H1 (cell line): ENCODE measurements around the gene KRT10. TPM values are rescaled to one million over a fixed set of nuclear protein-coding genes. Genes with fewer than 3 reads are reported as not detected.

Source experiments
- CTCF ChIA-PET: fragments of 300-600 bp; sonication (Branson Sonifier 250); formaldehyde crosslinking; loops from one replicate; lab custom pipeline; 2021; ENCODE audit not compliant: partially characterized antibody; lab: Charles Lee
- POLR2A ChIA-PET: fragments of 300-600 bp; sonication (Branson Sonifier 250); formaldehyde crosslinking; loops from one replicate; lab custom pipeline; 2021; ENCODE audit warnings: inconsistent platforms; ENCODE audit not compliant: partially characterized antibody; lab: Charles Lee
- DNase-seq, 2 experiments: peaks; one replicate each; pipeline versions ENCODE4 v3.0.0 to v3.0.0-alpha.2; 2010 to 2022; ENCODE audit warnings: low spot score in 2 of 2, low read depth in 1 of 2, mixed read lengths in 1 of 2
- FAIRE-seq: peaks from 2 replicates; lab custom pipeline; 2011; peaks lifted over from hg19 to GRCh38; lab: Jason Lieb, UNC
- H2AFZ ChIP-seq: 2 replicates; pipeline ENCODE4 v1.8.1; 2012; ENCODE audit warnings: low read length, inconsistent platforms
- H2AK5ac ChIP-seq: 2 replicates; pipeline ENCODE4 v1.6.1; 2013; ENCODE audit warnings: low read depth, low read length
- H2BK120ac ChIP-seq: replicated peaks from 2 replicates; pipeline ENCODE3; 2013; ENCODE audit warnings: low read depth, low read length, inconsistent platforms
- H2BK12ac ChIP-seq: 2 replicates; pipeline ENCODE4 v1.6.1; 2013; ENCODE audit warnings: low read depth, low read length
- H2BK15ac ChIP-seq: 2 replicates; pipeline ENCODE4 v1.6.1; 2013; ENCODE audit warnings: low read length
- H2BK20ac ChIP-seq: 2 replicates; pipeline ENCODE4 v1.6.1; 2013; ENCODE audit warnings: low read length
- H2BK5ac ChIP-seq: 2 replicates; pipeline ENCODE4 v1.6.1; 2013; ENCODE audit warnings: low read depth, low read length
- H3K14ac ChIP-seq: 2 replicates; pipeline ENCODE4 v1.6.1; 2013; ENCODE audit warnings: inconsistent platforms; ENCODE audit not compliant: insufficient read length
- H3K18ac ChIP-seq: 2 replicates; pipeline ENCODE4 v1.6.1; 2013; ENCODE audit warnings: low read length; ENCODE audit errors: extremely low read depth
- H3K23ac ChIP-seq: 2 replicates; pipeline ENCODE4 v1.6.1; 2013; ENCODE audit warnings: inconsistent platforms; ENCODE audit not compliant: insufficient read length
- H3K23me2 ChIP-seq: 2 replicates; pipeline ENCODE4 v1.6.1; 2013; ENCODE audit warnings: low read depth, low read length
- H3K27ac ChIP-seq: 2 replicates; pipeline ENCODE4 v1.6.1; 2011; ENCODE audit warnings: low read depth, low read length, inconsistent platforms
- H3K27me3 ChIP-seq, 4 experiments: replicated peaks in 1 of 4; 1 replicate in 1 of 4; 2 replicates in 3 of 4; pipeline versions ENCODE4 v1.6.1 to v1.8.1; 2011 to 2013; ENCODE audit warnings: low read length in 3 of 4, mild to moderate bottlenecking in 3 of 4, inconsistent platforms in 2 of 4, mixed read lengths in 2 of 4, moderate library complexity in 1 of 4; ENCODE audit not compliant: control insufficient read depth in 3 of 4, insufficient read depth in 3 of 4; ENCODE audit errors: extremely low read depth in 1 of 4
- H3K36me3 ChIP-seq, 4 experiments: 2 replicates each; pipeline versions ENCODE4 v1.6.1 to v1.8.1; 2011 to 2013; ENCODE audit warnings: mild to moderate bottlenecking in 4 of 4, low read length in 3 of 4, moderate library complexity in 2 of 4, control low read depth in 1 of 4, inconsistent platforms in 1 of 4; ENCODE audit not compliant: insufficient read depth in 4 of 4, control insufficient read depth in 2 of 4
- H3K4ac ChIP-seq: replicated peaks from 2 replicates; pipeline ENCODE3; 2013; ENCODE audit warnings: low read length, low read depth, mixed read lengths, inconsistent platforms; ENCODE audit not compliant: insufficient read length
- H3K4me1 ChIP-seq, 4 experiments: replicated peaks in 1 of 4; 1 replicate in 1 of 4; 2 replicates in 3 of 4; pipeline versions ENCODE4 v1.6.1 to v1.8.1; 2011 to 2013; ENCODE audit warnings: low read length in 3 of 4, inconsistent platforms in 2 of 4, mixed read lengths in 1 of 4; ENCODE audit not compliant: insufficient read depth in 4 of 4, control insufficient read depth in 3 of 4
- H3K4me2 ChIP-seq, 2 experiments: 2 replicates each; pipeline versions ENCODE4 v1.6.1 to v1.8.1; 2011 to 2013; ENCODE audit warnings: low read depth in 2 of 2, low read length in 2 of 2, control low read depth in 1 of 2, inconsistent platforms in 1 of 2, mild to moderate bottlenecking in 1 of 2; ENCODE audit not compliant: insufficient read depth in 1 of 2
- H3K4me3 ChIP-seq, 4 experiments: fragments of 200-600, 300-600 bp in 1 of 4; sonication (generic), shearing (Covaris generic), sonication (Bioruptor Twin) in 1 of 4; 2 replicates each; pipeline versions ENCODE4 v1.5.1 to v1.8.1; 2011 to 2016; ENCODE audit warnings: low read length in 4 of 4, low read depth in 3 of 4, control low read depth in 2 of 4, inconsistent platforms in 2 of 4, mild to moderate bottlenecking in 2 of 4, mixed read lengths in 1 of 4, moderate library complexity in 1 of 4; ENCODE audit not compliant: insufficient read depth in 2 of 4; ENCODE audit errors: extremely low read depth in 1 of 4
- H3K56ac ChIP-seq: replicated peaks from 2 replicates; pipeline ENCODE3; 2013; ENCODE audit warnings: low read depth, mild to moderate bottlenecking, mixed read lengths, low read length, inconsistent platforms; ENCODE audit not compliant: insufficient read length
- H3K79me1 ChIP-seq: 2 replicates; pipeline ENCODE4 v1.6.1; 2013; ENCODE audit warnings: low read depth, low read length, control low read depth
- H3K79me2 ChIP-seq, 2 experiments: 2 replicates each; pipeline versions ENCODE4 v1.6.1 to v1.8.1; 2012 to 2013; ENCODE audit warnings: low read length in 2 of 2, mild to moderate bottlenecking in 2 of 2, inconsistent platforms in 1 of 2; ENCODE audit not compliant: insufficient read depth in 2 of 2, control insufficient read depth in 1 of 2
- H3K9ac ChIP-seq, 4 experiments: replicated peaks in 1 of 4; 1 replicate in 1 of 4; 2 replicates in 3 of 4; pipeline versions ENCODE4 v1.6.1 to v1.8.1; 2011 to 2013; ENCODE audit warnings: low read depth in 3 of 4, low read length in 3 of 4, control low read depth in 2 of 4, mild to moderate bottlenecking in 2 of 4, moderate library complexity in 2 of 4, inconsistent platforms in 1 of 4; ENCODE audit errors: extremely low read depth in 1 of 4
- H3K9me3 ChIP-seq, 2 experiments: 2 replicates each; pipeline versions ENCODE4 v1.6.1 to v1.8.1; 2012 to 2013; ENCODE audit warnings: mild to moderate bottlenecking in 2 of 2, moderate library complexity in 2 of 2, control low read depth in 1 of 2, inconsistent platforms in 1 of 2, low read depth in 1 of 2, low read length in 1 of 2, mixed read lengths in 1 of 2; ENCODE audit not compliant: insufficient read depth in 2 of 2
- H4K20me1 ChIP-seq, 2 experiments: replicated peaks in 1 of 2; 2 replicates each; pipeline versions ENCODE3 to v1.8.1; 2011 to 2013; ENCODE audit warnings: inconsistent platforms in 2 of 2, low read length in 2 of 2, mild to moderate bottlenecking in 1 of 2; ENCODE audit not compliant: insufficient read depth in 2 of 2, control insufficient read depth in 1 of 2
- H4K5ac ChIP-seq: 2 replicates; pipeline ENCODE4 v1.6.1; 2013; ENCODE audit warnings: low read length, low read depth, mixed read lengths, inconsistent platforms; ENCODE audit not compliant: insufficient read length
- H4K8ac ChIP-seq: 2 replicates; pipeline ENCODE4 v1.8.0; 2013; ENCODE audit warnings: mild to moderate bottlenecking, moderate library complexity, low read length, inconsistent platforms; ENCODE audit not compliant: insufficient read depth; ENCODE audit errors: extremely low read depth
- H4K91ac ChIP-seq: replicated peaks from 2 replicates; pipeline ENCODE3; 2013; ENCODE audit warnings: low read length, mixed read lengths, inconsistent platforms; ENCODE audit not compliant: insufficient read length
- BCL11A ChIP-seq, 2 experiments: IDR thresholded peaks; one replicate each; pipeline ENCODE4 v1.6.1; 2011; ENCODE audit warnings: low read depth in 2 of 2, low read length in 2 of 2, mild to moderate bottlenecking in 2 of 2
- CHD2 ChIP-seq: IDR thresholded peaks from 2 replicates; pipeline ENCODE4 v1.6.1; 2012; ENCODE audit warnings: low read length, improper control_type of control experiment
- CREB1 ChIP-seq: IDR thresholded peaks from 2 replicates; pipeline ENCODE4 v1.6.1; 2012; ENCODE audit warnings: inconsistent platforms
- CTBP2 ChIP-seq: IDR thresholded peaks from 2 replicates; pipeline ENCODE4 v1.7.0; 2011; ENCODE audit warnings: borderline replicate concordance, mild to moderate bottlenecking, moderate library complexity, mixed read lengths, low read length; ENCODE audit not compliant: insufficient read depth, insufficient read length
- RAD21 ChIP-seq, 2 experiments: IDR thresholded peaks in 1 of 2; conservative IDR thresholded peaks in 1 of 2; 2 replicates each; pipeline ENCODE4 v1.6.1; 2011; ENCODE audit warnings: low read depth in 2 of 2, low read length in 2 of 2, improper control_type of control experiment in 1 of 2, inconsistent platforms in 1 of 2, mild to moderate bottlenecking in 1 of 2, moderate library complexity in 1 of 2
- SAP30 ChIP-seq: fragments of 300-600 bp; sonication (generic); IDR thresholded peaks from 2 replicates; pipeline ENCODE4 v1.7.1; 2012; ENCODE audit warnings: low read length, moderate library complexity, mild to moderate bottlenecking, inconsistent platforms; ENCODE audit not compliant: insufficient read depth, insufficient replicate concordance
- SP2 ChIP-seq: IDR thresholded peaks from 2 replicates; pipeline ENCODE4 v1.6.1; 2012; ENCODE audit warnings: mild to moderate bottlenecking, low read length, inconsistent platforms
- ZNF274 ChIP-seq: IDR thresholded peaks from 2 replicates; pipeline ENCODE4 v1.7.0; 2012; ENCODE audit warnings: low read length, borderline replicate concordance; ENCODE audit errors: extremely low read depth
- WGBS, 2 experiments: shearing (Covaris generic) in 1 of 2; methylation state at CpG; one replicate each; pipeline versions ENCODE4 v1.1.6 to v1.1.7; 2013 to 2015; ENCODE audit warnings: low lambda C conversion rate in 2 of 2, mixed read lengths in 2 of 2, inconsistent platforms in 1 of 2, low coverage in 1 of 2, missing lambda C conversion rate in 1 of 2; ENCODE audit not compliant: insufficient replicate concordance in 2 of 2, insufficient coverage in 1 of 2, insufficient read length in 1 of 2; ENCODE audit errors: extremely low coverage in 1 of 2, missing lambda C conversion rate in 1 of 2; 5-methylcytosine and 5-hydroxymethylcytosine counted together
- polyA plus RNA-seq, 7 experiments: library from polyadenylated mRNA; depleted of rRNA in 3 of 7; stranded (reverse) in 5 of 7; unstranded in 2 of 7; fragments of >200 nt in 5 of 7; fragments of 200-250 nt in 2 of 7; gene quantifications; 1 replicate in 5 of 7; 2 replicates in 1 of 7; 4 replicates in 1 of 7; pipeline versions ENCODE4 v1.2.1 to v1.2.3, GENCODE V29; 2011 to 2013; ENCODE audit warnings: missing spikeins in 2 of 7, mixed read lengths in 2 of 7
- total RNA-seq: library from RNA; stranded (reverse); fragmentation: NEBNext Ultra II Directional; extraction: Animal tissue kit (Norgen Biotek cat#: 25700); gene quantifications from 2 replicates; pipeline ENCODE4 v1.2.1, GENCODE V29; 2021
- TF ChIP-seq, protein P1 (sequence below): IDR thresholded peaks from 2 replicates; pipeline ENCODE4 v1.6.1; 2012; ENCODE audit warnings: inconsistent platforms
- TF ChIP-seq, protein P2 (sequence below): IDR thresholded peaks from 2 replicates; pipeline ENCODE4 v1.6.1; 2012; ENCODE audit warnings: inconsistent platforms

KRT10 gene
- total and polyA plus RNA-seq, 2 of the 8 experiments (the other 6 are each of a cell fraction or from before 2014, with no cell fraction given) = 3.5 to 39.4 TPM

DNA sequence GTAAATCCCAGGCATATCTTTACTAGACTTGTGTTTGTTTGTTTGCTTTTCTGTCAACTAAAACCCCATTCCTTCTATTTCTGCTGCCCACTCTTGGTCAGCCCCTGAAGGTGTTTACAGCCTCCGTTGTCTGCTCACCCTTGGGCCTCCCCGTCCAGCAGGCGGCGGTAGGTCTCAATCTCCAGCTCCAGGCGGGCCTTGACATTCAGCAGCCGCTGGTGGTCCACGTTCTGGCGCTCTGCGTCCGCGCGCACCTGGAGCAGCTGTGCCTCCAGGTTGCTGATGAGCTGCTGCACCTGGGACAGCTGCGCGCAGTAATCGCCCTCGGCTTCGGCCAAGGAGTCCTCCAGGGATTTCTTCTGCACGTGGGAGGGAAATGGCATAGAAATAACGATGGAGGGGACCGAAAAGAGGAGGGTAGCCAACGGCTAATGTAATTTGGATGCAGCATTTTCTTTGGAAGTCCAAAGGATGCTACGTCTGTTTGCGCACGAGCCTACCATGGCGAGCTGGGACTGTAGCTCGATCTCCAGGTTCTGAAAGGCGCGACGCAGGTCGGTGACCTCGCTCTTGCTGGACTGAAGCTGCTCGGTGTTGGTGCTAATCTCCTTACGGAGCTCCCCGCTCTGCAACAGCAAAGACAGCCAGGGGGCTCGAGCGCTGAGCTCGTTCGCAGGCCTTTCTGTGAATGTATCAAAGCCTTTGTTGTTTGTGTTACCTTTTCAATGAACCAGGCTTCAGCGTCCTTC is 40.7 kb upstream of the KRT10 start:
- Histone ChIP-seq H2BK15ac (peak overlapping the region; percentile 4; the same call in 1 of the 2 replicates), H3K23ac (no peak overlapping the region), H3K4me3 (no peak overlapping the region), H2BK120ac (no peak overlapping the region), H3K23me2 (no peaks in the 10 kb centered on the region; the same call in 1 of the 2 replicates), H4K5ac (no peak overlapping the region), H3K14ac (no peak overlapping the region), H3K4me1 (no peaks in the 10 kb centered on the region; a peak in 1 of 7 replicates), H3K27ac (no peak overlapping the region), H3K27me3 (peaks cover 0 to 4% (median 0%) of the 10 kb centered on the region in 4 experiments; a peak in 1 of 7 replicates), H3K36me3 (no peaks in the 10 kb centered on the region), H2AFZ (peak overlapping the region; percentile 95), H3K79me1 (no peaks in the 10 kb centered on the region), H3K79me2 (no peaks in the 10 kb centered on the region), H2BK20ac (no peak overlapping the region), H3K56ac (no peak overlapping the region), H3K9ac (no peak overlapping the region), H2BK5ac (peak overlapping the region; percentile 61; the same call in 1 of the 2 replicates), H3K18ac (no peak overlapping the region), H4K20me1 (no peaks in the 10 kb centered on the region), H3K4me2 (0 out of 4 replicates have a peak overlapping the region, but pooled peaks of 1 of the 2 experiments have one; percentile 22), H2BK12ac (no peak overlapping the region), H4K91ac (no peak overlapping the region), H3K4ac (no peak overlapping the region), H3K9me3 (no peaks in the 10 kb centered on the region), H4K8ac (no peak overlapping the region), H2AK5ac (no peak overlapping the region)
- DNase-seq (peak; percentile 66 to 91), FAIRE-seq (no peak)
- POLR2A ChIA-PET = no interaction called here
- WGBS, 2 experiments = 59% methylated on average over 39 of the region's 39 CpGs; no CpG with 5 or more reads in 1 of the 2 experiments
- CTCF ChIA-PET = interaction anchor here (0.6 to 2.8 kb wide), 33 partner anchors 8 to 803 kb away, joined by 3 to 11 read pairs (median 4); partner anchors contain the start of genes KRT20 and KRT32
- no peak for TF ChIP-seq SP2
- TF ChIP-seq CREB1 = peak; percentile 41
- peak; percentile 56 for TF ChIP-seq CTBP2
- no peak for TF ChIP-seq SAP30
- peak; percentile 81 to 88 for TF ChIP-seq RAD21 (IDR thresholded peaks at IDR 0.05 in 1 of 2, conservative IDR thresholded peaks at IDR 0.05 in 1 of 2; ENCODE audit: low read depth in 2 of 2, low read length in 2 of 2)
- TF ChIP-seq BCL11A (IDR thresholded peaks at IDR 0.05; ENCODE audit: low read depth in 2 of 2, low read length in 2 of 2) = no peak
- TF ChIP-seq, protein P1, sequence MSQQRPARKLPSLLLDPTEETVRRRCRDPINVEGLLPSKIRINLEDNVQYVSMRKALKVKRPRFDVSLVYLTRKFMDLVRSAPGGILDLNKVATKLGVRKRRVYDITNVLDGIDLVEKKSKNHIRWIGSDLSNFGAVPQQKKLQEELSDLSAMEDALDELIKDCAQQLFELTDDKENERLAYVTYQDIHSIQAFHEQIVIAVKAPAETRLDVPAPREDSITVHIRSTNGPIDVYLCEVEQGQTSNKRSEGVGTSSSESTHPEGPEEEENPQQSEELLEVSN = peak; percentile 61; the same call in 1 of the 2 replicates
- TF ChIP-seq, protein P2, sequence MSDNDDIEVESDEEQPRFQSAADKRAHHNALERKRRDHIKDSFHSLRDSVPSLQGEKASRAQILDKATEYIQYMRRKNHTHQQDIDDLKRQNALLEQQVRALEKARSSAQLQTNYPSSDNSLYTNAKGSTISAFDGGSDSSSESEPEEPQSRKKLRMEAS = peak; percentile 61
- no peak for TF ChIP-seq ZNF274
- TF ChIP-seq CHD2 = peak; percentile 33; the same call in 1 of the 2 replicates
